SIG-M5 treated with dmso at 0.1 percent for 504 hours (cell line): Measurements from ENCODE around the gene DGAT2.

ENCODE experiments used
- DNase-seq: peaks from one replicate; lab custom pipeline; 2025; ENCODE audit not compliant: unreplicated experiment; lab: John Stamatoyannopoulos, UW

The DGAT2 gene

GRCh38 chr11:75779960-75780359 lies 11.4 kb downstream of the DGAT2 start:
- DNase-seq: no peak

- DNase-seq: no peak
Measured at GRCh38 chr11:75780888-75781287, 12.3 kb downstream of the DGAT2 start.

DNA sequence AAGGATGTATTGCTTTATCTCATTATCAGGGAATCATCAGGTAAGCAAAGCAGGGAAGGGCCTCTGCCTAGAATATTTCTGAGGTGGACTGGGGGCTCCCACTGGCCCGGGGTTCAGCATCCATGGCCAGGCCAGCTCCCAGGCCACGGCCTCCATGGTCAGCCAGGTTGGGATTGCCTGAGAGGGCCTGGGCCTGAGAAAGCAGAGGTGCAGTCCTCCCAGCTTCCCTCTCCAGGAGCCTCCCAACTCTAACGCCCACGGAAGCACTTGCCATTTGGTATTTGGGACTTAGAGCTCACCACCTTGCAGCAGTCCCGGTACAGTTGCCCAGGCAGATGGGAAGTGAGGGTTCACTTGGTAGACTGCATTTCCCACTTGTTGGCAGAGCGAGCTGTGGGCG lies 12.7 kb downstream of the DGAT2 start:
- DNase-seq: no peak

GRCh38 chr11:75781831-75782230 lies 13.3 kb downstream of the DGAT2 start:
- DNase-seq: no peak

GRCh38 chr11:75782540-75783263 lies 14.1 kb downstream of the DGAT2 start:
- DNase-seq: no peak

DNA sequence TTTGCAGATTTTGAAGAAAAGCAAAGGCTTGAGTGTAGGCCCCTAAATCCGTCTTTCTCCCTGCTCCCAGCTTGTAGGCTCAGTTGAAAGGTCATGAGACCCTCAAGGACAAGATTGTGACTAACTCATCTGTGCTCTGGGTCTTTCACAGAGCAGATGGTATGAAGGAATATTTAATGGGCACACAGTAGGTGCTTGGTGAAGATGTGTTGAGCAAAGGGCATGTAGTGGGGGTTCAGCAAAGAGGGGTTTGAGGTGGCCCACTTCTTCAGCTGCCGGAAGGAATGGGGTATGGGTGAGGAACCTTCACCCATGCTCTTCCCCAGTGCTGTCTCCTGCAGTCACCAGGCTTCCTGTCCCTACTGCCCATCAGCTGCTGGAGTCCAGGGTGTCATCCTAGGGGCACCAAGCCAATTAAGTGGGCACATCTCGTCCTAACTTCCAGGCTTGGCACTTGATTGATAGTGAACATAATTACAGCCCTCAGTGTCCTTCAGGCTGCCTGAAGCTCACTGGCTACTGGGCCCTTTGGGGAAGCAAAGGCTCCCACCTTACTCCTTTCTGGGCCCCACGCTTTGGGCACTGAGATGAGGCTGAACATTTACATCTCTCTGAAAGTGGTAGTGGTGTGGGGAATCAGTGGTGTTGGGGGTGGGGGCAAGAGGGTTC lies 15.0 kb downstream of the DGAT2 start:
- DNase-seq: no peak

GRCh38 chr11:75784085-75784478 lies 15.5 kb downstream of the DGAT2 start:
- no peak for DNase-seq

DNA sequence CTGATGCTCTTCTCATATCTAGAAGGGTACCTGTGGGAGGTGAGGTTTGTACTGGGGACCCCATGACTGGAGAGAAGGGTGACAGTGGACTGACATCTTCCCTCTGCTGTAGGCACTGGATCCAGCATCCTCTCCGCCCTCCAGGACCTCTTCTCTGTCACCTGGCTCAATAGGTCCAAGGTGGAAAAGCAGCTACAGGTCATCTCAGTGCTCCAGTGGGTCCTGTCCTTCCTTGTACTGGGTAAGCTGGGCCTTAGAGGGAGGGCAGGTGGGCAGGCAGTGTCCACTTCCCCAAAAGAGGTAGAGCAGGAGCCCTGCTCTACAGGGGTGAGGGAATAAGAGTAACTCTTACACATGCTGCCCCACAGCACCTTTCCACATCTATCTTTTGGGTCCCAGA lies 15.9 kb downstream of the DGAT2 start:
- DNase-seq: no peak

GRCh38 chr11:75785187-75785586 lies 16.6 kb downstream of the DGAT2 start:
- no peak for DNase-seq

- no peak for DNase-seq
Measured at GRCh38 chr11:75786101-75786736, 17.6 kb downstream of the DGAT2 start.

DNA sequence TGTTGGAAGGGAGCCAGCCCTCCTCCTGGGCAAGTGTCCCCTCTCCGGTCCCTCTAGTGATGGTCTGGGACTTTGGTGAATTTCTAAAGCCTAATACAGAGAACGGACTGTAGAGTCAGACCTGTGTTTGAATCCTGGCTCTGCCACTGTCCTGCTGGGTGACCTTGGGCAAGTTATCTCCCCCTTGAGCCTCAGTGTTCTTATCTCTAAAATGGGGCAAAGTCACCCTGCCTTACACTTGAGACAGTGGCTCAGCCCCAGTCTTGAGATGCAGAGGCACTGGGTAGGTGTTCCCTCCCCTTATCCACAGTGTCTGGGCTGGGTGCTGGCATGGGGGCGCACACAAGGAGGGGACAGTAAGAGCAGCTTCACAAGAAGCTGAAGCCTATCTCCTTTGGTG lies 20.9 kb downstream of the DGAT2 start:
- DNase-seq: no peak

GRCh38 chr11:75790986-75791385 lies 22.4 kb downstream of the DGAT2 start:
- no peak for DNase-seq

- DNase-seq: no peak
Measured at GRCh38 chr11:75792127-75792731, 23.7 kb downstream of the DGAT2 start.

DNA sequence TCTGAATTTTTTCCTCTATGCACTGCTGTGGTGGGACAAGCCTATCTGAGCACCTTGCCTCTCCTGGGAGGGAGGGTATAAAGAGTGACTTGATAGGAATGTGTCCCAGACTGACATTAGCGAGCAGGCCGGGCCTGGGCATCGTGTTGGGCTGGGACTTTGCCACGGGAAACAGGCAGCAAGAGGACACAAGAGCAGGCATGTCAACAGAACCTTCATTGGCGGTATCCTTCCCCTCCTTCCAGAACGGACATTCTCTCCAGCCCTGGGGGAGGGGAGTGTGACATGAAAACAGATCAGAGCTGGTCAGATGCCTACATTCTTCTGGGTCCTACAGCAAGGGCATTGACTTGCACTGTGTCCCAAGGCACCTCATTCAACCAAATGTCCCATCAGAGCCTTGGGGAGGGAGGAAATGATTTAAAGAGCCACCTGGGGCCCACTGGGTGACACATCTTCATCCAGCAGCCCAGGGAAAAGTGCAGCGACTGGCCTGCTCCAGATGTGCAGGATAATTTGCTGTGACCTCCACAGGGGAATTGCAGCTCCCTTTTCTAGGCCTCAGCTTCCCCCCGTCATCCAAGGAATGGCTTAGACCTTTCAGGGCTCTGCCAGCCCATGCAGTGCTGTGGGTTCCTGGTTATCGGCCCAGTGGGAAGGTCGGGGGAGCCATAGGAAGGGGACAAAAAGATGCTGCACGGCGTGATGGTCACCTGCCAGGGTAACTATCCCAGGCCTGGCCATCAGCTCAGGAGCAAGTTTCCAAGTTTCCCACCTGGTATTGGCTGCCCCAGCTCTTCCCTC lies 24.6 kb downstream of the DGAT2 start:
- DNase-seq: no peak

DNA sequence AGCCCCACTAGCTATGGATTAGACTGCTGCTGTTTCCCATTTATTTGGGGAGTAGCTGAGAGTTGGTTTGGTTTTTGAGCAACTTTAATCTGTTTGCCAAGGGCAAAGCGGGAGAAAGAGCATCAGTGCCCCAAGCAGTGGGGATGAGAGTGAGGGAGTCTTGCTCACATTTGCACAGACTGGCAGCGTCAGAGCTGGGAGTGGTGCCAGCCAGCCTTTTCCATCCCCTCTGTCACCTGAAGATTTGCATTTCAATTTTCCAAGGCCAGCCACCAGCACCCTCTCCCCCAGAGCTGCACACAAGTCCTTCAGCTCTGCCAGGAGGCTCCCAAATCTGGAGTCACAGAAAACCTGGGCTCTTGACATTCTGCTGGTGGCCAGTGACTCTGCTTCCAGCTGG lies 25.4 kb downstream of the DGAT2 start:
- DNase-seq: no peak

DNA sequence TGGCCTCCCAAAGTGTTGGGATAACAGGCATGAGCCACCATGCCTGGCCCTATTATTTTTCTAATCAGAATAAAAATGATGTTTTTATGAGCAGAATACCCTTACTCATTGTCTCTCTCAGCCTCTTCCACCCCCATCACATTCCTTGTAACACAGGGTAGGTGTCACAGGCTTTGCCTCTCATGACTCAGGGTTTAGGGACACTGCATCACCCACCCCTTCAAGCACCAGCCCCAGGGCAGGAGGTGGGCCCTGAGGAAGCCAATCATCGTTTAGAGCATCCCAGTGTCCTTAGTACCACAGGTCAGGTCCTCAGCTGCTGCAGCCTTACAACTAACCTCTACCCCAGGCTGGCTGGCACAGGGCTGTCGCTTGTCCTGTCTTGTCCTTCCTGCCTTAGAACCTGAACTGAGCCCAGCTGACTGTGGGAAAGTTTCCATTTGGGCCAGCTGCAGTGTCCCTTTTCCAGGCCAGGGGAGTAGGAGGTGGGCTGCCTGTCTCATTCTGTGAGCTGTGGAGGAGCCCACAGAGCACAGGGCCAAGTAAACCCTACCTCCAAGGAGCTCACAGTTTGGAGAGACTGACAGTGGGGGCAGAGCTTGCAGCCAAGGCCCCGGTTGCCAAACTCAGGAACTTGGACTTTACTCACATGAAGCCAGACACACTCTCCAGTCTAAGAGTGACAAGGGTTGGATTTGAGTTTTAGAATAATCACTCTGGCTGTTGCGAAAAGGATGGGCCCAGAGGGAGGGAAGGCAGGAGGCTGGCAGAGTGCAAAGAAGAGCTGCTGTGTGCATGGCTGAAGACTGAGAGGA lies 26.9 kb downstream of the DGAT2 start:
- no peak for DNase-seq

DNA sequence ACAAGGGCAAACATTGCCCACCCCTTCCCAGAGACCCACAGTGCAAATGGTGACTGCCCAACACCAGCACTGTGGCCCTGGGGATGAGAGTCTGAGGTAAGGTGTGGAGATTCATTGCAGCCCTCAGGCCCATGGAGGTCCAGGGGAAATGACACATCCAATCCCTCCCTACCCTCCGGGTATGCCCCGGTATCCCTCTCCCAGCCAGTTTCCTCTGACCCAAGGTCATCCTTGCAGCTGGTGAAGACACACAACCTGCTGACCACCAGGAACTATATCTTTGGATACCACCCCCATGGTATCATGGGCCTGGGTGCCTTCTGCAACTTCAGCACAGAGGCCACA lies 27.5 kb downstream of the DGAT2 start:
- no peak for DNase-seq

DNA sequence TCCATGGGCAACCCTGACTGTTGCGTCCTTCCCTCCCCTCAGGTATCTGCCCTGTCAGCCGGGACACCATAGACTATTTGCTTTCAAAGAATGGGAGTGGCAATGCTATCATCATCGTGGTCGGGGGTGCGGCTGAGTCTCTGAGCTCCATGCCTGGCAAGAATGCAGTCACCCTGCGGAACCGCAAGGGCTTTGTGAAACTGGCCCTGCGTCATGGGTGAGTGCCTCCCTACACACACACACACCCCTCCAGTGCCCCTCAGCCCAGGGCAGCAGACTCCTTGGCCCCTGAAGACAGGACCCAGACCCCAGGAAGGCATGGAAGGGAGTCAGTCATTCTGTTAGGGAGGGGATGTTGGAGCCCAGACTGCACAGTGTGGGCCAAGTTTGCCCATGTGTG lies 28.5 kb downstream of the DGAT2 start:
- no peak for DNase-seq

- no peak for DNase-seq
Measured at GRCh38 chr11:75797792-75798191, 29.2 kb downstream of the DGAT2 start.

DNA sequence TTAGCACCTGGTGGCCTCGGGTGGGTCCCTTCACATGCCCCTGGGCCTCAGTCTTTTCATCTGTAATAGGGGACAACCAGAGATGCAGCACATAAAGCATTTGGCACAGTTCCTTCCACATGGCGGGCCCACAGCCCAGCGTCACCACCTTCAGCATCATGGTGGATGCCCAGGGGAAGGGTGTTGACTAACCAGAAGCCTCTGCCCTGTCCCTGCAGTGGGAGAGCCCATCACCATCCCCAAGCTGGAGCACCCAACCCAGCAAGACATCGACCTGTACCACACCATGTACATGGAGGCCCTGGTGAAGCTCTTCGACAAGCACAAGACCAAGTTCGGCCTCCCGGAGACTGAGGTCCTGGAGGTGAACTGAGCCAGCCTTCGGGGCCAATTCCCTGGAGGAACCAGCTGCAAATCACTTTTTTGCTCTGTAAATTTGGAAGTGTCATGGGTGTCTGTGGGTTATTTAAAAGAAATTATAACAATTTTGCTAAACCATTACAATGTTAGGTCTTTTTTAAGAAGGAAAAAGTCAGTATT lies 31.6 kb downstream of the DGAT2 start:
- DNase-seq: no peak
